ENCODE results near the gene RBM33. TPM values are rescaled to one million over a fixed set of nuclear protein-coding genes. Genes with fewer than 3 reads are reported as not detected.

The RBM33 gene
- total and polyA plus RNA-seq, 9 of the 15 experiments (the other 6 are each of a cell fraction or from before 2014, with no cell fraction given): 4.4 to 80.7 (median 27.3) TPM

DNA sequence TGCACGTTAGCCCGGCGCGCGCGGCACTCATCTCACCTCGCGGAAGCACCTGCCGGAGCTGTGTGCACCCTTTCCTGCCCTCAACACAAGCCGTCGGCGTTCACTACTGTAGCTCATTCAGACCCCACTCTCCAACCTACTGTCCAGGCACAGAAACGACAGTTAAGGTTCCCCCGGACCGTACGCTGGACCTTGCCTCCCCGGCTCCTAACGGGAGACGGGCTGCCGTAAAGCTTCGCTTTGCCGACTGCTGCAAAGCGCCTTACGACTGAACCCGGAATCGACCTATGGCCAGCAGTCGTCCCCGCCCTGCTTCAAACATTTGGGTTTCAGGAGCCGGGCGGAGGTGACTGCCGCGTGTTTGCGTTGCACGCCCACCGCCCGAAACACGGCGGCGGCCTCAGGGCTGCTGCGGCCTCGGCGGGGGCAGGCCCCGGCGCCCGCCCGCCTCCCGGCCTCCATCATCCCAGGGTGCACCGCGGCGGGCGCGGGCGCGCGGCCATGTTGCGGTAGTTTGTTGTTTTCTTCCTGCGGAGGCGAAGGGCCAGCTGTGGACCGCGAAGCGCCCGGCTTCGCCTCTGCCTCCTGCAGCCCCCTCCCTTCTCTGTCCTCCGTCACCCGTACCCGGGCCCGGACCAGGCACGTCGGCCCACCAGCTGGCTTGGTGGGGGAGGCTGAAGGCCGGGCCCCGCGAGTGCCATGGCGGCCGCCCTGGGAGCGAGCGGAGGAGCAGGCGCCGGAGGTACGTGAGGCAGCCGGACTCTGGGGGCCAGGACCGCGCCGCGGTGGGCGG is at the start of gene RBM33 (continued):
- TF ChIP-seq MLLT1 (IDR thresholded peaks at IDR 0.05) (no peak), MAZ (CRISPR knock-in tag; conservative IDR thresholded peaks at IDR 0.05 in 1 of 2, IDR thresholded peaks at IDR 0.05 in 1 of 2) (peak; percentile 57 to 64; a peak in 2 of 4 replicates), FOS (IDR thresholded peaks at IDR 0.05; ENCODE audit: extremely low read depth, insufficient read length) (no peak), TBP (optimal IDR thresholded peaks at IDR 0.05; ENCODE audit: low read depth, low read length) (peak; percentile 89), ZSCAN29 (IDR thresholded peaks at IDR 0.05) (no peak), ZEB2 (IDR thresholded peaks at IDR 0.05) (peak; percentile 26; the same call in 1 of the 2 replicates), GATAD2B (IDR thresholded peaks at IDR 0.05; ENCODE audit: borderline replicate concordance) (peak; percentile 95), ZNF175 (CRISPR knock-in tag; IDR thresholded peaks at IDR 0.05; ENCODE audit: low read depth) (no peak), ZNF436 (CRISPR knock-in tag; IDR thresholded peaks at IDR 0.05) (no peak), NFE2 (IDR thresholded peaks at IDR 0.05; ENCODE audit: low read depth) (no peak), TAF15 (IDR thresholded peaks at IDR 0.05; ENCODE audit: low read depth, low read length) (no peak), RCOR1 (IDR thresholded peaks at IDR 0.05; ENCODE audit: borderline replicate concordance in 1 of 2, low read depth in 2 of 2, low read length in 2 of 2) (peak in 1 of 2 experiments; percentile 12; a peak in 1 of 4 replicates), COPS2 (conservative IDR thresholded peaks at IDR 0.05) (no peak), KLF13 (tag; IDR thresholded peaks at IDR 0.05; ENCODE audit: borderline replicate concordance, low read depth) (peak; percentile 56; the same call in 1 of the 2 replicates), CHD2 (IDR thresholded peaks at IDR 0.05; ENCODE audit: low read depth, low read length) (no peak; the same call in 1 of the 2 replicates), BRD4 (IDR thresholded peaks at IDR 0.05) (peak; percentile 97), CREBBP (IDR thresholded peaks at IDR 0.05; ENCODE audit: low read depth, low read length) (no peak), MCM7 (IDR thresholded peaks at IDR 0.05) (no peak), ELF4 (CRISPR knock-in tag; IDR thresholded peaks at IDR 0.05) (0 out of 2 replicates have a peak, but pooled peaks have one; percentile 42), STAT5B (CRISPR knock-in tag; IDR thresholded peaks at IDR 0.05) (no peak), FOXA3 (CRISPR knock-in tag; conservative IDR thresholded peaks at IDR 0.05 in 1 of 2, IDR thresholded peaks at IDR 0.05 in 1 of 2) (peak in 1 of 2 experiments; percentile 76; a peak in 1 of 4 replicates), MLX (CRISPR knock-in tag; conservative IDR thresholded peaks at IDR 0.05) (no peak), ZNF324 (CRISPR knock-in tag; IDR thresholded peaks at IDR 0.05) (no peak; the same call in 1 of the 2 replicates)
- TF ChIP-seq, protein P1, sequence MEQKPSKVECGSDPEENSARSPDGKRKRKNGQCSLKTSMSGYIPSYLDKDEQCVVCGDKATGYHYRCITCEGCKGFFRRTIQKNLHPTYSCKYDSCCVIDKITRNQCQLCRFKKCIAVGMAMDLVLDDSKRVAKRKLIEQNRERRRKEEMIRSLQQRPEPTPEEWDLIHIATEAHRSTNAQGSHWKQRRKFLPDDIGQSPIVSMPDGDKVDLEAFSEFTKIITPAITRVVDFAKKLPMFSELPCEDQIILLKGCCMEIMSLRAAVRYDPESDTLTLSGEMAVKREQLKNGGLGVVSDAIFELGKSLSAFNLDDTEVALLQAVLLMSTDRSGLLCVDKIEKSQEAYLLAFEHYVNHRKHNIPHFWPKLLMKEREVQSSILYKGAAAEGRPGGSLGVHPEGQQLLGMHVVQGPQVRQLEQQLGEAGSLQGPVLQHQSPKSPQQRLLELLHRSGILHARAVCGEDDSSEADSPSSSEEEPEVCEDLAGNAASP (IDR thresholded peaks at IDR 0.05): no peak
- TF ChIP-seq, protein P2, sequence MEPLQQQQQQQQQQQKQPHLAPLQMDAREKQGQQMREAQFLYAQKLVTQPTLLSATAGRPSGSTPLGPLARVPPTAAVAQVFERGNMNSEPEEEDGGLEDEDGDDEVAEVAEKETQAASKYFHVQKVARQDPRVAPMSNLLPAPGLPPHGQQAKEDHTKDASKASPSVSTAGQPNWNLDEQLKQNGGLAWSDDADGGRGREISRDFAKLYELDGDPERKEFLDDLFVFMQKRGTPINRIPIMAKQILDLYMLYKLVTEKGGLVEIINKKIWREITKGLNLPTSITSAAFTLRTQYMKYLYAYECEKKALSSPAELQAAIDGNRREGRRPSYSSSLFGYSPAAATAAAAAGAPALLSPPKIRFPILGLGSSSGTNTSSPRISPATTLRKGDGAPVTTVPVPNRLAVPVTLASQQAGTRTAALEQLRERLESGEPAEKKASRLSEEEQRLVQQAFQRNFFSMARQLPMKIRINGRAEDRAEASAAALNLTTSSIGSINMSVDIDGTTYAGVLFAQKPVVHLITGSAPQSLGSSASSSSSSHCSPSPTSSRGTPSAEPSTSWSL (CRISPR knock-in tag; IDR thresholded peaks at IDR 0.05; ENCODE audit: borderline replicate concordance): no peak

Measured in K562 (cell line).